HG02938 (cell line): ENCODE results near the gene SUGCT.
A peak's percentile ranks its signal among the peaks of the same experiment; 100 is the strongest.
"Not testable (repeated sequence)": the region's sequence is repeated elsewhere in the genome, so short reads cannot be mapped to it uniquely, and the experiment has no call there.

ENCODE experiments used
- ATAC-seq: cut with Tn5 transposase; IDR thresholded peaks from one replicate; pipeline ENCODE4 v1.9.1; 2021; ENCODE audit warnings: mild to moderate bottlenecking, moderate library complexity; ENCODE audit not compliant: unreplicated experiment

SUGCT gene

DNA sequence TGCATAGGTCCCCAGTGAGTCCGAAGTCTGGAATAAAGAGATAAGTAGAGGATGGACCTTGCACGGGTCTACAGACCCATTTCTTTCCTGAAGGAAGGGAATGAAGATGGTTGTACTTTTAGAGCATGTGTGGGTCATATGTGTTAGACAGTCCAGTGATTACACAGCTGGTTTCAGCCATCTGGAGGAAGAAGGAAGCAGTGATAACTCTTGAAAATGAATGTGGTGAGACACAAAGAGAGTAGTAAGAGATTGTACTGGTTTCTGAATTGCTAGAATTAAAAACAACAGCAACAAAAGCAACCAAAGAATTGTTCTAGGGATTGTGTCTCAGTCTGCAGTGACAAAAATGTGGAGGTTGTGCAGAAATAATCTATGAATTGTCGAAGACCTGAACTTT, 258.9 kb downstream of the SUGCT start:
- ATAC-seq, result peak; percentile 58

- ATAC-seq, result no peak
Measured at GRCh38 chr7:40394400-40394799, 259.6 kb downstream of the SUGCT start.

GRCh38 chr7:40400525-40400924, 265.7 kb downstream of the SUGCT start:
- ATAC-seq, result no peak

DNA sequence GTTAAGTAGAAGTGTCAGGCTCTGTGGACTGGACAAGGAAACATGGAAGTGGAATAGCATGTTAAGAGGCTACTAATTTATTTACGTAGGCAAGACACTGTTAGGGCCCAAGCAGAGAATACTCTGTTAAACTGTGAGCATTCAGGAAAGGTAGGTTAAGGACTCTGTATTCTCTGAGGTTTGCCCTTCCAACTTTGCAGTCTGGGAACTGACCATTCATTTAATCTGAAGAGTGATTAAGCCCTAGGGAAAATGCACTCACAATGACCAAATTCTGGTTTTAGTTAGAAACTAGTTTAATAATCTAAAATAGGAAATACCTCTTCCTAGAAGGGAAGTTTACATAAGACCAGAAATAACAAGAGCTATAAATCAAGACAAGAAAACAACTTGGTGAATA, 266.6 kb downstream of the SUGCT start:
- no peak for ATAC-seq

DNA sequence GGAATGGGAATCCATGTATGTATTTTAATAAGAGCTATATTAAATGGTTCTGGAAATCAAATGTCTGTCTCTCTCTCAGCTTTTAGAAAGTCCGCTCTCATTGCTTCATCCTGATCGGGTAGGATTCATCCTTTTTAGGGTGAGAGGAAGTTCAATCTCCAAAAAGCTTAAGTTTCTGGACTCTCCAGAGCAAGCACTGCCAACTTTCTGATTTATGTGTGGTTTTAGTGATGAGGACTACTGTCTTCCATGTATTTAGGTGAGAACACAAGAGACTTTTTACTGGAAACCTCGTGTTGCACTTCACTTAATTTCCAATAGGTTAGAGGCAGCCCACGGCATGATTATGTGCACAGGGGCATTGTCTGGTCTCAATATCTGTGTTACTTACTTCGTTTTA, 267.9 kb downstream of the SUGCT start:
- no peak for ATAC-seq

DNA sequence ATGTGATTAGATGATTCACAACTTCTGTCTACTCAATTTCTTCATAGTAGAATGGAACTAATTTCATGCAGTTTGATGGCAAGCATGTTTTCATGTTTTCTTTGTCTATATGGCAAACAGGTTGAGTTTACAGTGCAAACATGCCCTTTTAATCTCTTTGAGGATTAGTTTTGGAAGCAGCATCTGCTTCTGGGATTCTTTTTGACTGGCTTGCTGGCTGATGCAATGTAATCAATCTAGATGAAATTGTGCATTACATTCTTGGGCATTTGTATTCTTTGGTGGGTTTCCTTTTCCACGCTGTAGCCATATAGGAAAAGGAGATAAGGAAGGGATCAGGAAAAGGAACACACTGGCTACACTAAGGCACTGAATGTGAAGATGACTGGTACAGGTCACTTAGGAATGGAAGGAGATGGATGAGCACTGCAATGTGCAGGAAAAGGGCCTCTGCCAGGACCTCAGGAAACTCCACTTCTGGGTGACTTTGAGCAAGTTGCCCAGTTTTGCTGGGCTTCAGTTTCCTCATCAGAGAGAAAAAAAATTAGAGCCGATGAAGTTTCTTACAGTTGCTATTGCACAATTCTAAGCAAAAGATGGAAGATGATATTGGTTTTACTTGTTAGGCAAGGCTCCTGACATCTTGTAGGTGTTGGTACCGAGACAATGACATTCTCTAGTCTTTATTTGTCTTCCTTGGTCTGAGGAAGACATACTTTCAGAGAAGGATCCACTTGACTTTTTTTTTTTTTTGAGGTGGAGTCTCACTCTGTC, 269.1 kb downstream of the SUGCT start:
- no peak for ATAC-seq

DNA sequence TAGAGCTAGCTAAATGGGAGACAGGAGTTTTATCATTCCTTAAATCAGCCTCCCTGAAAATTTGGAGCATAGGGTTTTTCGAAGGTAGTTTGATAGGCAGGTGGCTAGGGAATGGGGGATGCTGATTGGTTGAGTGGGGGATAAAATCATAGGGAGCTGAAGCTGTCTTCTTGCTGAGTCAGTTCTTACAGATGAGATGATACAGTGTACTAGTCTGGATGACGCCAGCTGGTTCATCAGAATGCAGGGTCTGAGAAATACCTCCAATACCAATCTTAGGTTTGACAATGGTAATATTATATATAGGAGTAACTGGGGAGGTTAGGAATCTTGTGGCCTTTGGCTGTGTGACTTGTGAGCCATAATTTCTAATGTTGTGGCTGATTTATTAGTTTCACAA, 271.2 kb downstream of the SUGCT start:
- ATAC-seq, result no peak

GRCh38 chr7:40412323-40412722, 277.5 kb downstream of the SUGCT start:
- ATAC-seq, result no peak

DNA sequence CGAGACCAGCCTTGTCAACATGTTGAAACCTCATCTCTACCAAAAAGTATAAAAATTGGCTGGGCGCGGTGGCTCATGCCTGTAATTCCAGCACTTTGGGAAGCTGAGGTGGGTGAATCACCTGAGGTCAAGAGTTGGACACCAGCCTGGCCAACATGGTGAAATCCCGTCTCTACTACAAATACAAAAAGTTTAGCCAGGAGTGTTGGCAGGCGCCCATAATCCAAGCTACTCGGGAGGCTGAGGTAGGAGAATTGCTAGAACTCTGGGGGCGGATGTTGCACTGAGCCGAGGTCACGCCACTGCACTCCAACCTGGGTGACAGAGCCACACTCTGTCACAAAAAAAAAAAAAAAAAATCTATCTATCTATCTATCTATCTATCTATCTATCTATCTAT, 279.9 kb downstream of the SUGCT start:
- not testable (repeated sequence) for ATAC-seq

DNA sequence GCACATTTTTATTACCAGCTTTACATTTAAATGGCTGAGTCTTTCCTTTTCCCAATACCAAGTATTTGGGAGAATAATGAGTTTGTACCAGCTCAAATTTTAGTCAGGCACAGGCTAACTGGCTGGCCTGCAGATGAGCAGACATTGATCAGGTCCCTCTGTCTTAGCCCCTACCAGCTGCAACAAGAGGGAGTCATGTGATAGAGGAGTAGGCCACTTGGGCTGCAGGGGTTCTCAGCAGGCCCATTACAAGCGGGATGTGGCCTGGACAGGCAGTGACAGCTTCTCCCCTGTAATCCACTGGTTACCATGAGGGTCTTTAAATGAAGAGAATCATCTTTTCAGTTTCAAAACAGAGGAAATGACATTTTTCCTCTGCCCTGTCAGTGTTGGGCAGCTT, 283.6 kb downstream of the SUGCT start:
- no peak for ATAC-seq

- ATAC-seq, result no peak
Measured at GRCh38 chr7:40418983-40419382, 284.2 kb downstream of the SUGCT start.

DNA sequence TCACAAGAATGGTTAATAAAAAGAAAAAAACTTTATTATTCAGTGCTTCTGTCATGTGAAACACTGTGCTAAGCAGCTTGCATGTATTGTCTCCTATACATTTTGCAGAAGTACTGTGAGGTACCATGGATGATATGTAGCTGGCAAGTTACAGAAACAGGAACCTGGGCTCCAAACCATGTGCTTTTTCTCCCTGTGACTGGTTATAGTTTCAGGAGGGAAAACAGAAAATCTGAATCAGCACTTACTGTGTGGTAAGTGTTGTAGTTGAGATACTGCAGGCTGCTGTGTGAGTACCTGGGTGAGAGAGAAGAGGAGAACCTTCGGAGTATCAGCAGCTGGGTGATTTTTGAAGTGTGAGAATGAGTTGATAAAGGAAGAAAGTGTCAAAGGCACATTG, 285.0 kb downstream of the SUGCT start:
- ATAC-seq, result no peak

- ATAC-seq, result no peak
Measured at GRCh38 chr7:40421433-40421832, 286.6 kb downstream of the SUGCT start.

GRCh38 chr7:40425696-40426095, 290.9 kb downstream of the SUGCT start:
- ATAC-seq, result no peak

GRCh38 chr7:40428421-40428820, 293.6 kb downstream of the SUGCT start:
- ATAC-seq, result no peak

DNA sequence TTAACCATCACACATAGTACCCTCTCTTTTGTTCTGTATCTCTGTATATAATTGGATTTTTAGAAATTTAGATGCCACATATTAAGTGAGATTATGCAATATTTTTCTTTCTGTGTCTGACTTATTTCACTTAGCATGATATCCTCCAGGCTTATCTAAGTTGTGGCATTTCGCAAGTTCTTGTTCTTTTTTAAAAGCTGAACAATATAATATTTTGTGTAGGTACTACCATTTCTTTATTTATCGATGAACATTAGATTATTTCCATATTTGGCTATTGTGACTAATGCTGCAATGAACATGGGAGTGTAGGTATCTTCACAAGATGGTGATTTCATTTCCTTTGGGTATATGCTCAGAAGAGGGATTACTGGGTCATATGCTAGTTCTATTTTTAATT, 295.0 kb downstream of the SUGCT start:
- ATAC-seq, result no peak

DNA sequence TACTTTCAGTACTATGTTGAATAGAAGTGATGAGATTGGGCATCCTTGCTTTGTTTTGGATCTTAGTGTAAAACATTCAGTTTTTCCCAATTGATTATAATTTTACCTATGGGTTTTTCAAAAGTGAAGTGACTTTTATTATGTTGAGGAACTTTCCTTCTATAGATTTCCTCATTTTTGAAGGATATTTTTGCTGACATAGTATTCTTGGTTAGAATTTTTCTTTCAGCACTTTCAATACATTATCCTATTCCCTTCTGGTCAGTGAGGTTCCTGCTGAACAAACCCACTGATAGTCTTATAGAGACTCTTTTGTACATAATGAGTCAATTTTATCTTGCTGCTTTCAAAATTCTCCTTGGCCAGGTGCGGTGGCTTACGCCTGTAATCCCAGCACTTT, 297.2 kb downstream of the SUGCT start:
- ATAC-seq, result no peak

DNA sequence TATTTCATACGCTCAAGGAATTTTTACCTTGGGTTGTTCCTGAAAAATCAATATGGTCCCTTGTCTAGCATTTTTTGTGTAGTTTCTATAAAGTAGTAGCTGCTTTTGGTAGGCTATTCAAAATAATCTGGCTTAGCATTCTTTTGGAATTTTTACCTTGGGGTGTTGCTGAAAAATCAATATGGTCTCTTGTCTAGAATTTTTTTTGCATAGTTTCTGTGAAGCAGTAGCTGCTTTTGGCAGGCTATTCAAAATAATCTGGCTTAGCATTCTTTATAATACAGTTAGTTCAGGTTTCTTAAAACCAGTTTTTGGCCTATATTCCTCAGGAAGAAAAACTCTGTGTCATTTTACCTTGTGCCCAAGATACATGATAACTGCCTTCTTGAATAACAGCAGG, 301.9 kb downstream of the SUGCT start:
- no peak for ATAC-seq

DNA sequence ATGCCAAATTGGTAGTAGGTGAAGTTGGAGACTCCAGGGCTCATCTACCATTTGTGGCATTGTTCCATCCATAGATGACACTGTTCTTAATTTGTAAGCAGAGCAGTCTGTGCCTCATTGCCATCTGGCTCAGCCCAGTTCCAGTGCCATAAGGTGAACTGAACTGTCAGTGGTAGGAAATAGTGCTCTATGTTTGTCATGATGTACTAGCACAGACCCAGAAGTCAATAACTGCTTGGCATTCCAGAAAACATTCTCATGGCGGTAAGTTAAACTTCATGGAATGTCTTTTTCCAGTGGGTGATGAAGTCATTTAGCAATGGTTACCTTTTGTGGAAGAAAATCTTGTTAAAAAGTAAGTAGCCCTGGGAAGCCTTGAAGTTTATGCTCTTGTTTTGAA, 302.7 kb downstream of the SUGCT start:
- no peak for ATAC-seq

- no peak for ATAC-seq
Measured at GRCh38 chr7:40437936-40438634, 303.3 kb downstream of the SUGCT start.

- no peak for ATAC-seq
Measured at GRCh38 chr7:40439686-40440085, 304.9 kb downstream of the SUGCT start.

DNA sequence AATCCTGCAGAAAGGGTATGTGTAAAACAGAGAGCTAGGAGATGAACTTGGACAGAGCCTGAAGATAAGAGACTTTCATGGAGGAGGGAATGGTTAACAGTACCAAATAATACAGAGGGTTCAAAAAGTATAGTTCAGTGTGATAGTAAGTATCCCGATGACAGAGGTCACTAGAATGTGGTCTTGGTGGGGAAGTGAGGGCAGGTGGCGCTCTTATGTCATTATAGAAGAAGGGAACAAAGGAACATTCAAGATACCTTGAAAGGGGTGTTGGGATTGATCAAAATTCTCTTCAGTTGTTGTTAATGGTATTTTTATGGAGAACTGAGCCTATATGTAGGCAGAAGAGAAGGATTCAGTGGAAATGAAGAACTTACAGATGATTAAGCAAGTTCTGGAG, 312.5 kb downstream of the SUGCT start:
- no peak for ATAC-seq

GRCh38 chr7:40455485-40455884, 320.7 kb downstream of the SUGCT start:
- ATAC-seq, result no peak
